Neuronal stem cell (in vitro differentiated cells): ENCODE results near the gene IMP3. TPM values are rescaled to one million over a fixed set of nuclear protein-coding genes. Genes with fewer than 3 reads are reported as not detected.
A peak's percentile ranks its signal among the peaks of the same experiment; 100 is the strongest.
"Not testable (repeated sequence)": the region's sequence is repeated elsewhere in the genome, so short reads cannot be mapped to it uniquely, and the experiment has no call there.

Experiments
- DNase-seq: peaks from one replicate; pipeline ENCODE4 v3.0.0-alpha.2; 2013; ENCODE audit warnings: low spot score
- H2AFZ ChIP-seq: one replicate; pipeline ENCODE4 v1.6.1; 2013; ENCODE audit warnings: mild to moderate bottlenecking, low read length, inconsistent platforms
- H2AK5ac ChIP-seq: 2 replicates; pipeline ENCODE4 v1.6.1; 2013; ENCODE audit warnings: low read depth, mild to moderate bottlenecking, inconsistent platforms, low read length, moderate library complexity, mixed read lengths
- H2BK120ac ChIP-seq: 2 replicates; pipeline ENCODE4 v1.6.1; 2013; ENCODE audit warnings: low read depth, mild to moderate bottlenecking, inconsistent platforms, low read length, moderate library complexity, mixed read lengths
- H2BK12ac ChIP-seq: one replicate; pipeline ENCODE4 v1.6.1; 2013; ENCODE audit warnings: low read length, inconsistent platforms
- H2BK15ac ChIP-seq: 2 replicates; pipeline ENCODE4 v1.6.1; 2013; ENCODE audit warnings: mild to moderate bottlenecking, low read length, inconsistent platforms, mixed read lengths
- H2BK5ac ChIP-seq: one replicate; pipeline ENCODE4 v1.6.1; 2013; ENCODE audit warnings: inconsistent platforms, mild to moderate bottlenecking, low read length, moderate library complexity
- H3K14ac ChIP-seq: one replicate; pipeline ENCODE4 v1.6.1; 2013; ENCODE audit warnings: low read length, inconsistent platforms
- H3K18ac ChIP-seq: 2 replicates; pipeline ENCODE4 v1.6.1; 2013; ENCODE audit warnings: low read length, inconsistent platforms
- H3K23ac ChIP-seq: 2 replicates; pipeline ENCODE4 v1.6.1; 2013; ENCODE audit warnings: low read depth, mild to moderate bottlenecking, mixed read lengths, low read length, inconsistent platforms; ENCODE audit not compliant: poor library complexity
- H3K27ac ChIP-seq: replicated peaks from 3 replicates; pipeline ENCODE4 v1.5.1; 2013; ENCODE audit warnings: low read length, inconsistent platforms
- H3K27me3 ChIP-seq, 3 experiments: 2 replicates each; pipeline ENCODE4 v1.6.1; 2013; ENCODE audit warnings: low read length in 3 of 3, mild to moderate bottlenecking in 2 of 3, inconsistent platforms in 1 of 3, low read depth in 1 of 3, mixed read lengths in 1 of 3, moderate library complexity in 1 of 3; ENCODE audit not compliant: control insufficient read depth in 3 of 3, insufficient read depth in 3 of 3
- H3K36me3 ChIP-seq, 2 donors: replicated peaks in 1 of 2; 2 replicates each; pipeline ENCODE4 v1.6.1; 2013; ENCODE audit warnings: low read length in 2 of 2; ENCODE audit not compliant: control insufficient read depth in 2 of 2, insufficient read depth in 2 of 2
- H3K4ac ChIP-seq: 2 replicates; pipeline ENCODE4 v1.6.1; 2013; ENCODE audit warnings: inconsistent platforms, mild to moderate bottlenecking, low read length, moderate library complexity
- H3K4me1 ChIP-seq, 2 donors: 1 replicate in 1 of 2; 2 replicates in 1 of 2; pipeline ENCODE4 v1.6.1; 2013; ENCODE audit warnings: low read length in 2 of 2, low read depth in 1 of 2; ENCODE audit not compliant: control insufficient read depth in 2 of 2, insufficient read depth in 1 of 2
- H3K4me2 ChIP-seq: one replicate; pipeline ENCODE4 v1.6.1; 2013; ENCODE audit warnings: mild to moderate bottlenecking, low read length, inconsistent platforms; ENCODE audit not compliant: insufficient read depth, poor library complexity, severe bottlenecking
- H3K4me3 ChIP-seq, 2 donors: 2 replicates each; pipeline ENCODE4 v1.5.1; 2013; ENCODE audit warnings: low read length in 2 of 2, mild to moderate bottlenecking in 2 of 2, inconsistent platforms in 1 of 2, moderate library complexity in 1 of 2
- H3K79me1 ChIP-seq: one replicate; pipeline ENCODE4 v1.6.1; 2013; ENCODE audit warnings: low read depth, mild to moderate bottlenecking, inconsistent platforms, low read length, moderate library complexity
- H3K9ac ChIP-seq: one replicate; pipeline ENCODE4 v1.6.1; 2013; ENCODE audit warnings: mild to moderate bottlenecking, low read depth, low read length, inconsistent platforms; ENCODE audit not compliant: poor library complexity
- H3K9me3 ChIP-seq, 2 donors: replicated peaks in 1 of 2; 2 replicates each; pipeline versions ENCODE3 to v1.6.1; 2013; ENCODE audit warnings: low read length in 2 of 2, mild to moderate bottlenecking in 2 of 2, inconsistent platforms in 1 of 2, low read depth in 1 of 2, mixed read lengths in 1 of 2, moderate library complexity in 1 of 2; ENCODE audit not compliant: control insufficient read depth in 2 of 2, insufficient read depth in 1 of 2
- H4K8ac ChIP-seq: one replicate; pipeline ENCODE4 v1.6.1; 2013; ENCODE audit warnings: low read depth, mild to moderate bottlenecking, inconsistent platforms, low read length, moderate library complexity
- H4K91ac ChIP-seq: one replicate; pipeline ENCODE4 v1.6.1; 2013; ENCODE audit warnings: low read length, low read depth, mild to moderate bottlenecking, inconsistent platforms; ENCODE audit not compliant: poor library complexity
- WGBS, 2 donors: extraction: QIAGEN DNeasy Blood & Tissue Kit; methylation state at CpG; one replicate each; pipeline ENCODE4 v1.1.7; 2013; ENCODE audit warnings: missing lambda C conversion rate in 2 of 2, mixed read lengths in 1 of 2; ENCODE audit not compliant: insufficient read length in 2 of 2, insufficient replicate concordance in 1 of 2; ENCODE audit errors: extremely low coverage in 2 of 2; 5-methylcytosine and 5-hydroxymethylcytosine counted together
- polyA plus RNA-seq, 2 experiments: library from polyadenylated mRNA; stranded (reverse); fragments of 200-250 nt; gene quantifications; one replicate each; pipeline ENCODE4 v1.2.3, GENCODE V29; 2013

The IMP3 gene, protein sequence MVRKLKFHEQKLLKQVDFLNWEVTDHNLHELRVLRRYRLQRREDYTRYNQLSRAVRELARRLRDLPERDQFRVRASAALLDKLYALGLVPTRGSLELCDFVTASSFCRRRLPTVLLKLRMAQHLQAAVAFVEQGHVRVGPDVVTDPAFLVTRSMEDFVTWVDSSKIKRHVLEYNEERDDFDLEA
- polyA plus RNA-seq (2013, experiment 1 of 2), result 51.8 TPM
- 51.5 TPM for polyA plus RNA-seq (2013, experiment 2 of 2)

DNA sequence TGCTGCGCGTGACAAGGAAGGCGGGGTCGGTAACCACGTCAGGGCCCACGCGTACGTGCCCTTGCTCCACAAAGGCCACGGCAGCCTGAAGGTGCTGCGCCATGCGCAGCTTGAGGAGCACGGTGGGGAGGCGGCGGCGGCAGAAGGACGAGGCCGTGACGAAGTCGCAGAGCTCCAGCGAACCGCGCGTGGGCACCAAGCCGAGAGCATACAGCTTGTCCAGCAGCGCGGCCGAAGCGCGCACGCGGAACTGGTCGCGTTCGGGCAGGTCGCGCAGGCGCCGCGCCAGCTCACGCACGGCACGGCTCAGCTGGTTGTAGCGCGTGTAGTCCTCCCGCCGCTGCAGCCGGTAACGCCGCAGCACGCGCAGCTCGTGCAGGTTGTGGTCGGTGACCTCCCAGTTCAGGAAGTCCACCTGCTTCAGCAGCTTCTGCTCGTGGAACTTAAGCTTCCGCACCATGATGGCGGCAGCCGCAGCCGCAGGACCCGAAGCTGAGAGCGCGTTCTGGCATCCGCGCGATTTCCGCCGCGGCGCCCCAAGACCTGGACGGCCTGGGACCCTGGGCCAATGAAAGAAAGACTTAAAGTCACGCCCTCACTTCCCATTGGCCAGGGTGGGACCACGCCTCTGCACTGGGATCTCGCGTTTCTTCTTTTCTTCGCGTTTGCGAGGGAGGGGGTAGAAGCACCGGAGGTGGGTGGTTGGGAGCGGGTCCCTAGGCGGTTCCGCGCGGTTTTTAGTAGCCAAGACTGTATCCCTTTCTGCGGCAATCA is at the start of gene IMP3:
Gene IMP3, minus strand, starts transcription at position 516 of the 774 bp plus-strand sequence. Its CDS starts 56 bp downstream, at position 460.
- peak within 1 kb of the TSS; percentile 91 for H2BK15ac ChIP-seq
- no peaks in the 10 kb centered on the region for H3K9me3 ChIP-seq
- H3K18ac ChIP-seq, result peak within 1 kb of the TSS; percentile 100
- peak within 1 kb of the TSS; percentile 91 for H2BK5ac ChIP-seq
- peak within 1 kb of the TSS; percentile 99 for H2AFZ ChIP-seq
- peak within 1 kb of the TSS; percentile 95 for H3K27ac ChIP-seq
- H3K4me2 ChIP-seq, result peak within 1 kb of the TSS; percentile 91
- peak within 1 kb of the TSS; percentile 88 for H4K8ac ChIP-seq
- peak within 1 kb of the TSS; percentile 99 for H2AK5ac ChIP-seq
- peaks cover 4 to 7% of the 10 kb centered on the region in 2 donors for H3K4me1 ChIP-seq
- peak within 1 kb of the TSS; percentile 100 for H3K14ac ChIP-seq
- H2BK12ac ChIP-seq, result peak within 1 kb of the TSS; percentile 33
- peak within 1 kb of the TSS; percentile 98 for H3K23ac ChIP-seq
- H3K36me3 ChIP-seq, result peaks cover 0 to 16% of the 10 kb centered on the region in 2 donors
- H2BK120ac ChIP-seq, result no peak within 1 kb of the TSS
- peaks cover 6% of the 10 kb centered on the region for H3K79me1 ChIP-seq
- H3K4ac ChIP-seq, result peak within 1 kb of the TSS; percentile 97
- H3K27me3 ChIP-seq, result no peaks in the 10 kb centered on the region
- H4K91ac ChIP-seq, result peak within 1 kb of the TSS; percentile 96
- peak within 1 kb of the TSS; percentile 100 for H3K9ac ChIP-seq
- peak within 1 kb of the TSS; percentile 98 to 100 for H3K4me3 ChIP-seq
- WGBS, 2 donors, result no CpG with 5 or more reads among the region's 83 CpGs
- peak; percentile 95 for DNase-seq

DNA sequence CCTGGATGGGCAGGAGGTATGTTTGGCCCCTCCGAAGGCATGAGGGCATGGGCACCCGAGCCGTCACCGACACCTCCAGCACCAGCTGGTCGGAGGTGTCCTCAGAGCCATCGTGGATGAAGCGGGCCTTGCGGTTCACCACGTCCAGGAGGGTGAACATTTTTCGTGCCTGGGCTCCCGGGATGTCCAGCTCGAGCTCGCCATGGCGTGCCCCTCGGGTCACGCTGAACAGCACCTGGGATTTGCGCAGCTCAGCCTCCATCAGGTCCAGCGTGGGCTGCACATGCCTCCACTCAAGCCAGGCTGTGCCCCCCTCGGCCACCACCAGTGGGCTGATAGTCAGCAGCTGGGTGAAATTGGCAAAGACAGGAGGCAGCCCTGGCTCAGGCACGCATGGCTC is 49.4 kb upstream of the IMP3 start:
- not testable (repeated sequence) for H3K27ac ChIP-seq, H2BK120ac ChIP-seq, H3K4me3 ChIP-seq, H3K4ac ChIP-seq, DNase-seq, H4K8ac ChIP-seq, H2BK12ac ChIP-seq, H3K23ac ChIP-seq, H4K91ac ChIP-seq, H3K9ac ChIP-seq, H2BK15ac ChIP-seq, H2BK5ac ChIP-seq, H3K4me2 ChIP-seq, H3K9me3 ChIP-seq, H3K79me1 ChIP-seq, H3K14ac ChIP-seq, H3K36me3 ChIP-seq, H2AK5ac ChIP-seq, H3K18ac ChIP-seq, H3K27me3 ChIP-seq, H2AFZ ChIP-seq
- peaks cover 10% of the 10 kb centered on the region in 2 donors for H3K4me1 ChIP-seq
- WGBS, 2 donors, result no CpG with 5 or more reads among the region's 20 CpGs

DNA sequence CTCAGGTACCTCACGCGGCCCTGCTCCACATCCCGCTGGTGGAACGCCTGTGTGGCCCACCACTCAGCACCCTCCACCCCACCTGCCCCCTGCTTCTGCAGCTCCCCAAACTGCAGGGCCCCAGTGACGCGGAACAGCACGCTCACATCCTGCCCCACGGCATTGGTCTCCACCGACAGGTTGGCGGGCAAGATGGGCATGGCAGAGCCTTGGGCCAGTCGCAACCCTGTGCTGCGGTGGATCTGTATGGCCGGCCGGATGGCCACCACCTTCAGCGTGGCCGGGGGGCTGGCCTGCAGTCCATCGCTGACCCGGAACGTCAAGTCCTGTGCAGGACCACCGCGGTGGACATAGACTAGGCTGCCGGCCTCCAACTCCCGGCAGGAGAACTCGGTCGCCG is 48.8 kb upstream of the IMP3 start:
- Histone ChIP-seq H2AFZ (no peak overlapping the region), H4K91ac (no peak overlapping the region), H3K9me3 (no peaks in the 10 kb centered on the region), H3K14ac (no peak overlapping the region), H3K4me3 (no peak overlapping the region), H2BK12ac (no peak overlapping the region), H3K18ac (peak overlapping the region; percentile 28), H3K4me1 (peaks cover 4% of the 10 kb centered on the region in 2 donors), H3K79me1 (peaks cover 2% of the 10 kb centered on the region), H4K8ac (no peak overlapping the region), H2BK5ac (no peak overlapping the region), H3K36me3 (no peaks in the 10 kb centered on the region), H2BK120ac (no peak overlapping the region), H3K27me3 (no peaks in the 10 kb centered on the region), H2BK15ac (no peak overlapping the region), H3K4ac (no peak overlapping the region), H3K9ac (peak overlapping the region; percentile 44), H3K27ac (no peak overlapping the region), H3K23ac (peak overlapping the region; percentile 43), H3K4me2 (no peak overlapping the region), H2AK5ac (no peak overlapping the region)
- no peak for DNase-seq
- no CpG with 5 or more reads among the region's 26 CpGs for WGBS, 2 donors

DNA sequence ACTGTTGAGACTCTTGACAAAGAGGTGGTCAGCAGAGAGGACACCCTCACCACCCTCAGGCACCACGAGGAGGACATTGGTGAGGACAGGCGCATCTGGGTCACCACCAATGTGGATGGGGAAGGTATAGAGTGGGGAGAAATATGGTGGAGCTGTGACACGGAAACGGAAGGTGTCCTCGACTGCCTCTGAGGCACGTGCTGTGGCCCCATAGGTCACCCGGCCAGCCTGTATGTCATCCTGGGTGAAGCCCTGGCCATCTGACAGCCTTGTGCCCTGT is 48.2 kb upstream of the IMP3 start:
- Histone ChIP-seq H2BK5ac (no peak overlapping the region), H4K8ac (no peak overlapping the region), H3K36me3 (no peaks in the 10 kb centered on the region), H3K4me2 (no peak overlapping the region), H3K27me3 (no peaks in the 10 kb centered on the region), H2BK120ac (no peak overlapping the region), H3K18ac (no peak overlapping the region), H2AFZ (no peak overlapping the region), H2BK12ac (no peak overlapping the region), H3K4me1 (peaks cover 0 to 4% of the 10 kb centered on the region in 2 donors), H3K14ac (no peak overlapping the region), H3K9me3 (no peaks in the 10 kb centered on the region), H2BK15ac (no peak overlapping the region), H3K9ac (peak overlapping the region; percentile 12), H3K4me3 (peak overlapping the region in 1 of 2 donors; percentile 49), H3K4ac (no peak overlapping the region), H3K79me1 (no peaks in the 10 kb centered on the region), H2AK5ac (no peak overlapping the region), H3K27ac (no peak overlapping the region), H4K91ac (no peak overlapping the region), H3K23ac (no peak overlapping the region)
- DNase-seq, result no peak
- WGBS, 2 donors, result no CpG with 5 or more reads among the region's 7 CpGs
